ENCODE measurements around the gene YPEL2.
"Not testable (repeated sequence)": the region's sequence is repeated elsewhere in the genome, so short reads cannot be mapped to it uniquely, and the experiment has no call there.

- not testable (repeated sequence) for TF ChIP-seq CTCF (IDR thresholded peaks at IDR 0.05; ENCODE audit: insufficient read depth, low read length); POLR2AphosphoS5 (IDR thresholded peaks at IDR 0.05; ENCODE audit: low read depth); GABPA (IDR thresholded peaks at IDR 0.05; ENCODE audit: low read depth)
These were observed 62.4 kb downstream of the YPEL2 start for GRCh38 chr17:59393742-59394410.

Data from HL-60 (cell line).